ENCODE measurements around the gene ITGA3.

GRCh38 chr17:50071692-50072091 is 15.8 kb downstream of the ITGA3 start:
- no peak for TF ChIP-seq CTCF (IDR thresholded peaks at IDR 0.05)
- TF ChIP-seq POLR2AphosphoS5 (IDR thresholded peaks at IDR 0.05) = no peak

Data from esophagus muscularis mucosa (tissue), 3 donors.